Hepatocyte (in vitro differentiated cells): ENCODE measurements around the gene ABCC11.

Experiments
- EZH2 ChIP-seq: fragments of 200-600 bp; sonication (generic); IDR thresholded peaks from 2 replicates; pipeline ENCODE4 v1.6.1; 2016; ENCODE audit warnings: antibody characterized with exemption, mild to moderate bottlenecking, borderline replicate concordance
- EZH2phosphoT487 ChIP-seq: fragments of 200-600 bp; sonication (generic); IDR thresholded peaks from one replicate; pipeline ENCODE4 v1.6.1; 2018; ENCODE audit warnings: antibody characterized with exemption, mild to moderate bottlenecking, low read depth, moderate library complexity; ENCODE audit not compliant: unreplicated experiment, severe bottlenecking
- TF ChIP-seq, protein P1 (sequence below): fragments of 200-600 bp; sonication (generic); IDR thresholded peaks from 2 replicates; pipeline ENCODE4 v1.5.1; 2016; ENCODE audit warnings: antibody characterized with exemption, mild to moderate bottlenecking; ENCODE audit not compliant: poor library complexity

DNA sequence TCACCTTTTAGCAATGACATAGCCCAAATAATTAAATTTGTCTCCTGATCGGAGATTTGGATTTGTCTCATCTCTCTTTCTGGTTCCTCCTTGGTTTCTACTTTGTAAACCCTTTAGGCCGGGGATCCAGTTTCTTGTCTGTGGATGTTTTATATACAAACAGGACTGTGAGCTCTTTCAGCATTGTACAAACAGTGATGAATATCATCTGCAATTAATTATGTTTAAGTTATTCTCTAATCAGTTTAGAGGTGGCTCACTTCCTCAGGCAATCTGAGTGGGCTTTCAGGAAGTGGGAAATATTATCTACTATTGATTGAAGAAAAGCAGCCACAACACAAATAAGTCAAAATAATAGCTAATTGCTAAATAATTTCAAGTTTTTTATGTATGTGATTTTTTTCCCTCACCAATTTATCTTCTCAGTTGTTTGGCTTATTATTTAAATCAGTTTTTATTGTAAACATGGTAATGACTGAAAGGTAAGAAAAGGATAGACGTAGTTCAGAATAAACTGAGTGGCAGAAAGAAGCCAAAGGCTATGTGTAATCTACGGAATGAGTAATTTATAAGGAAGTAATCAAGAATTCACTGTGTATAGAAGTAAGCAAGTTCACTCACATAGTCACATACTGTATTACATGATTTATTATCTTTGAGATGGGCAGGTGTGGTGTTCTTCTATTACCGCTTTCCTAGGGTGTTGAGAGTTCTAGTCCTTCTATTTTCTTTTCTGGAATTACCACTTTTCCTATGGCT is 3.4 kb upstream of the ABCC11 start:
- TF ChIP-seq, protein P1, sequence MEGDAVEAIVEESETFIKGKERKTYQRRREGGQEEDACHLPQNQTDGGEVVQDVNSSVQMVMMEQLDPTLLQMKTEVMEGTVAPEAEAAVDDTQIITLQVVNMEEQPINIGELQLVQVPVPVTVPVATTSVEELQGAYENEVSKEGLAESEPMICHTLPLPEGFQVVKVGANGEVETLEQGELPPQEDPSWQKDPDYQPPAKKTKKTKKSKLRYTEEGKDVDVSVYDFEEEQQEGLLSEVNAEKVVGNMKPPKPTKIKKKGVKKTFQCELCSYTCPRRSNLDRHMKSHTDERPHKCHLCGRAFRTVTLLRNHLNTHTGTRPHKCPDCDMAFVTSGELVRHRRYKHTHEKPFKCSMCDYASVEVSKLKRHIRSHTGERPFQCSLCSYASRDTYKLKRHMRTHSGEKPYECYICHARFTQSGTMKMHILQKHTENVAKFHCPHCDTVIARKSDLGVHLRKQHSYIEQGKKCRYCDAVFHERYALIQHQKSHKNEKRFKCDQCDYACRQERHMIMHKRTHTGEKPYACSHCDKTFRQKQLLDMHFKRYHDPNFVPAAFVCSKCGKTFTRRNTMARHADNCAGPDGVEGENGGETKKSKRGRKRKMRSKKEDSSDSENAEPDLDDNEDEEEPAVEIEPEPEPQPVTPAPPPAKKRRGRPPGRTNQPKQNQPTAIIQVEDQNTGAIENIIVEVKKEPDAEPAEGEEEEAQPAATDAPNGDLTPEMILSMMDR, result no peak
- TF ChIP-seq EZH2 (no peak), EZH2phosphoT487 (no peak)
